Measurements from ENCODE around the gene ADAM12. TPM values are rescaled to one million over a fixed set of nuclear protein-coding genes. Genes with fewer than 3 reads are reported as not detected.

ADAM12 gene
- total RNA-seq, 2 experiments from 2014 or later: 1.2 to 1.5 TPM

DNA sequence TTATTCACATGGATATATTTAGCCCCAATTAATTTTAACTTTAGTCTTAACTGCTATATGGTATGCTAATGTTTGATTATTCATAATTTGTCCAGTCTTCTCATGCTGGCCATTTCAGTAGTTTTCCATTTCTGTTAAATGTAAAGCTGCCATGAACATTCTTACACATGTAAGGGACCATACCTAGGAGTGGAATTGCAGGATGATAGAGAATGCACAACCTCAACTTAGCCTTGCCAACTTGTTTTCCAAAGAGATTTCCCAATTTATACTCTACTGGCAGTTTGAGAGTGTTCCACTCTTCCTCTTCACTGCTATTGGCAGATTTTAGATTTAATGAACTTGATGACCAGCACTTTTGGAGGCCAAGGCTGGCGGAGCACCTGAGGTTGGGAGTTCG, 423.7 kb downstream of the ADAM12 start:
- no peaks in the 10 kb centered on the region for H3K4me1 ChIP-seq (ENCODE audit: insufficient read depth, low read length)
- intact Hi-C loops (cut with DNase I, micrococcal nuclease): no loop called here
- Mint-ChIP-seq H3K9me3 (no peaks in the 10 kb centered on the region), H3K36me3 (ENCODE audit: low read depth) (no peaks in the 10 kb centered on the region), H3K27ac (no peak overlapping the region), H3K27me3 (peaks cover 5% of the 10 kb centered on the region), H3K4me3 (no peak overlapping the region), H3K4me1 (ENCODE audit: low read depth) (no peaks in the 10 kb centered on the region)
- ATAC-seq (ENCODE audit: poor library complexity) (no peak), DNase-seq (no peak)
- no peaks in the 10 kb centered on the region for H3K36me3 ChIP-seq (ENCODE audit: insufficient read depth, low read length)
- no peaks in the 10 kb centered on the region for H3K9me3 ChIP-seq (ENCODE audit: control insufficient read depth in 1 of 2, insufficient read depth in 1 of 2, low read length in 2 of 2)
- no peaks in the 10 kb centered on the region for H3K27me3 ChIP-seq (ENCODE audit: control insufficient read depth in 1 of 2, insufficient read depth in 2 of 2, low read length in 2 of 2)
- ChIA-PET POLR2A (no interaction called here), CTCF (no interaction called here)
- H3K27ac ChIP-seq (ENCODE audit: low read depth in 1 of 2, low read length in 2 of 2): no peak overlapping the region
- no peak overlapping the region for H3K4me3 ChIP-seq (ENCODE audit: low read length)
- no peak for TF ChIP-seq CTCF (IDR thresholded peaks at IDR 0.05)

Data from CD4-positive, alpha-beta T cell (primary cell).